Natural killer cell (primary cell): Measurements from ENCODE around the gene OR1F1. TPM values are rescaled to one million over a fixed set of nuclear protein-coding genes. Genes with fewer than 3 reads are reported as not detected.

Experiments
- ATAC-seq, 3 donors: fragments of 150-1000 bp in 2 of 3; fragments of 200-7000 bp in 1 of 3; cut with Tn5 transposase; 1 replicate in 1 of 3; 2 replicates in 2 of 3; pipeline ENCODE4 v1.10.0; 2021; ENCODE audit warnings: mild to moderate bottlenecking in 2 of 3, moderate library complexity in 2 of 3
- DNase-seq, 2 donors: peaks; one replicate each; pipeline versions ENCODE4 v3.0.0 to v3.0.0-alpha.2; 2013 to 2021; ENCODE audit warnings: mixed read lengths in 1 of 2
- H3K27ac ChIP-seq: one replicate; pipeline ENCODE4 v1.5.1; 2013; ENCODE audit warnings: mild to moderate bottlenecking, low read length
- H3K27me3 ChIP-seq: one replicate; pipeline ENCODE4 v1.6.1; 2013; ENCODE audit warnings: low read length; ENCODE audit not compliant: control insufficient read depth, insufficient read depth
- H3K36me3 ChIP-seq: one replicate; pipeline ENCODE4 v1.6.1; 2013; ENCODE audit warnings: low read length; ENCODE audit not compliant: control insufficient read depth, insufficient read depth
- H3K4me1 ChIP-seq: one replicate; pipeline ENCODE4 v1.6.1; 2013; ENCODE audit warnings: low read length; ENCODE audit not compliant: control insufficient read depth, insufficient read depth
- H3K4me3 ChIP-seq: one replicate; pipeline ENCODE4 v1.5.1; 2013; ENCODE audit warnings: low read length
- H3K9me3 ChIP-seq: one replicate; pipeline ENCODE4 v1.6.1; 2013; ENCODE audit warnings: low read length; ENCODE audit not compliant: control insufficient read depth, insufficient read depth
- H3K27ac Mint-ChIP-seq, 2 donors: one replicate each; pipeline ENCODE4 v1.8.0; 2022; ENCODE audit warnings: mild to moderate bottlenecking in 2 of 2, mixed read lengths in 2 of 2, moderate library complexity in 1 of 2
- H3K27me3 Mint-ChIP-seq, 2 donors: one replicate each; pipeline ENCODE4 v1.8.0; 2022; ENCODE audit warnings: low read depth in 2 of 2, mixed read lengths in 2 of 2
- H3K36me3 Mint-ChIP-seq: one replicate; pipeline ENCODE4 v1.8.0; 2022; ENCODE audit warnings: mixed read lengths
- H3K4me1 Mint-ChIP-seq, 2 donors: one replicate each; pipeline ENCODE4 v1.8.0; 2022; ENCODE audit warnings: mixed read lengths in 2 of 2
- H3K4me3 Mint-ChIP-seq: one replicate; pipeline ENCODE4 v1.8.0; 2022; ENCODE audit warnings: mild to moderate bottlenecking, moderate library complexity, mixed read lengths
- H3K9me3 Mint-ChIP-seq, 2 donors: one replicate each; pipeline ENCODE4 v1.8.0; 2022; ENCODE audit warnings: mixed read lengths in 2 of 2
- WGBS: methylation state at CpG from one replicate; pipeline ENCODE4 v1.1.7; 2013; ENCODE audit warnings: missing lambda C conversion rate; ENCODE audit not compliant: insufficient coverage; 5-methylcytosine and 5-hydroxymethylcytosine counted together
- intact Hi-C: fragments of 100-400 bp; cut with micrococcal nuclease; formaldehyde crosslinking; loops from one replicate; pipeline ENCODE4 v1.14.2; 2022
- total RNA-seq, 4 donors: library from RNA; stranded (reverse); fragments of 120-200 nt in 1 of 4; gene quantifications; one replicate each; pipeline versions ENCODE4 v1.2.3 to v1.2.4, GENCODE V29; 2013 to 2022
- TF ChIP-seq, protein P1 (sequence below): fragments of 200-600 bp; IDR thresholded peaks from one replicate; pipeline ENCODE4 v1.8.0; 2022; ENCODE audit warnings: antibody characterized with exemption

OR1F1 gene
- total RNA-seq, 3 donors from 2014 or later (not counting 1 experiment from before 2014, with no cell fraction given) = not detected

DNA sequence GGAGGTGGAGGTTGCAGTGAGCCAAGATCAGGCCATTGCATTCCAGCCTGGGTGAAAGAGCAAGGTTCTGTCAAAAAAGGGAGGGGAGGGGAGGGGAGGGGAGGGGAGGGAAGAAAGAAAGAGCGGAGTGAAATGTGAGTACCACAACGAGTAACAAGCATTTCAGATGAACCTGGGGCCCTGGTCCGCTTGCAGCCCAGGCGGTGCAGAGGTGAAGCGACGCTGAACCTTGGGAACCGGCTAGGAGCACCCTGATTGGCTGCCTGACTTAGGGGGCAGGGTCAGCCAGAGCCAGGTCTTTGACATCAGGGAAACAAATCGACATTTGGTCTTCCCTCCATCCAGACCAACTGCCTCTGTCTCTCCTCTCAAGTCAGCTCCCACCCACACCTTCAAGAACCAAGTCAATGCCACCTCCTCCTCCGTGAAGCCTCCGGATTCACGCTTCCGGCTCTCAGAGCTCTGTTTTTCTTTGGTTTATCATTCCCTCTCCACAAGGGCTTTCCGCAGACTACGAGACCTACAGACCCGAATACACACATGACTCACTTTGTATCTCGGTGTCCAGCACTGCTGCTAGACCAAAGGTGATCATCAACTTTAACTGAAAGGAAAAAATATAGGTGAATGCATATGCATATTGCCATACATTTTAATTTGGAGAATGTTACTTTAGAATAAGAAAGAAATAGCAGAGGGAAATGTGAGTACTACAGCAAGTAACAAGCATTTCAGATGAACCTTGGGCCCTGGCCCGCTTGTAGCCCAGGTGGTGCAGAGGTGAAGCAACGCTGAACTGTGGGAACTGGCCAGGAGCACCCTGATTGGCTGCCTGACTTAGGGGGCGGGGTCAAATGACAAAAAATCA is 19.3 kb downstream of the OR1F1 start:
- no peak overlapping the region for H3K27ac ChIP-seq
- no peaks in the 10 kb centered on the region for H3K36me3 ChIP-seq
- WGBS = 74% methylated on average over 19 of the region's 19 CpGs
- Mint-ChIP-seq H3K27me3 (peaks cover 13 to 14% of the 10 kb centered on the region in 2 donors), H3K4me3 (no peak overlapping the region), H3K4me1 (peaks cover 9% of the 10 kb centered on the region in 2 donors), H3K36me3 (peaks cover 9% of the 10 kb centered on the region), H3K27ac (no peak overlapping the region), H3K9me3 (peaks cover 0 to 6% of the 10 kb centered on the region in 2 donors)
- intact Hi-C loops = no loop called here
- peaks cover 12% of the 10 kb centered on the region for H3K4me1 ChIP-seq
- ATAC-seq = no peak
- DNase-seq = no peak
- TF ChIP-seq, protein P1, sequence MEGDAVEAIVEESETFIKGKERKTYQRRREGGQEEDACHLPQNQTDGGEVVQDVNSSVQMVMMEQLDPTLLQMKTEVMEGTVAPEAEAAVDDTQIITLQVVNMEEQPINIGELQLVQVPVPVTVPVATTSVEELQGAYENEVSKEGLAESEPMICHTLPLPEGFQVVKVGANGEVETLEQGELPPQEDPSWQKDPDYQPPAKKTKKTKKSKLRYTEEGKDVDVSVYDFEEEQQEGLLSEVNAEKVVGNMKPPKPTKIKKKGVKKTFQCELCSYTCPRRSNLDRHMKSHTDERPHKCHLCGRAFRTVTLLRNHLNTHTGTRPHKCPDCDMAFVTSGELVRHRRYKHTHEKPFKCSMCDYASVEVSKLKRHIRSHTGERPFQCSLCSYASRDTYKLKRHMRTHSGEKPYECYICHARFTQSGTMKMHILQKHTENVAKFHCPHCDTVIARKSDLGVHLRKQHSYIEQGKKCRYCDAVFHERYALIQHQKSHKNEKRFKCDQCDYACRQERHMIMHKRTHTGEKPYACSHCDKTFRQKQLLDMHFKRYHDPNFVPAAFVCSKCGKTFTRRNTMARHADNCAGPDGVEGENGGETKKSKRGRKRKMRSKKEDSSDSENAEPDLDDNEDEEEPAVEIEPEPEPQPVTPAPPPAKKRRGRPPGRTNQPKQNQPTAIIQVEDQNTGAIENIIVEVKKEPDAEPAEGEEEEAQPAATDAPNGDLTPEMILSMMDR = no peak
- H3K9me3 ChIP-seq = peaks cover 15% of the 10 kb centered on the region
- no peak overlapping the region for H3K4me3 ChIP-seq
- H3K27me3 ChIP-seq = no peaks in the 10 kb centered on the region

DNA sequence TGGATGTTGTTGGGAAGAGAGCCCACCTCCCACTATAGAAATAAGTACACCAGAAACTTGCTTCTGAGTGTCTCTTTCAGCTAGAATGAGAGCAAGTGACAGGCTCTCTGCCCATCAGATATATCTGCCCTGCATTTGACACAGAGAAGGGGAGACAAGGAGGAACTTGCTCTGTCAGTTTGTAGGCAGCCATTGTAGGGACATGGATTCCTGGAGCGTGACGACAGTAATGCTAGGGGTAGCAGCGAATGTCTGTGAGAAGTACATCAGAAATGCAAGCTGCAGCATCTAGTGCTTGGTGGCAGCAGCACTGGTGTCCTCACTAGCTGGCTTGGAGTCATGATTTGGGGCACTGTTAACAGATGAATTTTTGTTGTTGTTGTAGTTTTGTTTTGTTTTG is 24.0 kb downstream of the OR1F1 start:
- Mint-ChIP-seq H3K36me3 (no peaks in the 10 kb centered on the region), H3K4me3 (peak overlapping the region; percentile 70), H3K27ac (peak overlapping the region in 1 of 2 donors; percentile 69), H3K9me3 (peaks cover 0 to 3% of the 10 kb centered on the region in 2 donors), H3K27me3 (no peaks in the 10 kb centered on the region), H3K4me1 (peaks cover 40 to 45% of the 10 kb centered on the region in 2 donors)
- ATAC-seq (no peak), DNase-seq (no peak)
- Histone ChIP-seq H3K27ac (no peak overlapping the region), H3K27me3 (no peaks in the 10 kb centered on the region), H3K4me1 (peaks cover 37% of the 10 kb centered on the region), H3K36me3 (no peaks in the 10 kb centered on the region), H3K9me3 (peaks cover 5% of the 10 kb centered on the region), H3K4me3 (no peak overlapping the region)
- intact Hi-C loops = no loop called here
- 90% methylated on average over 3 of the region's 3 CpGs for WGBS
- TF ChIP-seq, protein P1 = no peak

DNA sequence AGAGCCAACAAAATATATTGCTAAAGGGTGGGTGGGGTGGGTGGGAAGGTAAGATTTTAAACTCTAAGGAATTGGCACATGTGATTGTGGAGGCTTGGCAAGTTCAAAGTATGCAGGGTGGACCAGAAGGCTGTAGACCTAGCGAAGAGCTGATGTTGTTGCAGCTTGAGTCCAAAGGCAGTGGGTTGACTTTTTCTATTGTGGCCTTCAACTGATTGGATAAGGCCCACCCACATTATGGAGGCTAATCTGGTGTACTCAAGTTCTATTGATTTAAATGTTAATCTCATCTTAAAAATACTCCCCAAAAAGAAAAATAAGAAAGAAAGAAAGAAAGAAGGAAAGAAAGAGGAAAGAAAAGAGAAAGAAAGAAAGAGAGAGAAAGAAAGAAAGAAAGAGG is 24.6 kb downstream of the OR1F1 start:
- Mint-ChIP-seq H3K27ac (no peak overlapping the region), H3K4me1 (peaks cover 40 to 48% of the 10 kb centered on the region in 2 donors), H3K9me3 (peaks cover 0 to 3% of the 10 kb centered on the region in 2 donors), H3K36me3 (no peaks in the 10 kb centered on the region), H3K27me3 (no peaks in the 10 kb centered on the region), H3K4me3 (peak overlapping the region; percentile 49)
- WGBS = 92% methylated on average over 1 of the region's 1 CpG
- intact Hi-C loops = no loop called here
- TF ChIP-seq, protein P1 = no peak
- peaks cover 37% of the 10 kb centered on the region for H3K4me1 ChIP-seq
- no peaks in the 10 kb centered on the region for H3K36me3 ChIP-seq
- H3K9me3 ChIP-seq = peaks cover 2% of the 10 kb centered on the region
- no peak for DNase-seq
- H3K27ac ChIP-seq = no peak overlapping the region
- no peak overlapping the region for H3K4me3 ChIP-seq
- no peak for ATAC-seq
- H3K27me3 ChIP-seq = no peaks in the 10 kb centered on the region
